GM13977 (cell line): Measurements from ENCODE around the gene DSG3.

Experiments
- DNase-seq: peaks from one replicate; pipeline ENCODE4 v3.0.0; 2012; ENCODE audit warnings: low spot score
- in situ Hi-C: fragments of 300-500 bp; cut with MboI; formaldehyde crosslinking; loops from one replicate; pipeline ENCODE4 v1.12.0; 2022; ENCODE audit warnings: low sequenced_read_pairs, low pct_unique_long_range_greater_than_20kb, mixed read lengths, inconsistent platforms; ENCODE audit not compliant: unreplicated experiment
- TF ChIP-seq, protein P1 (sequence below): IDR thresholded peaks from 2 replicates; pipeline ENCODE4 v1.5.1; 2012; ENCODE audit warnings: mild to moderate bottlenecking, control low read depth; ENCODE audit not compliant: insufficient read depth; ENCODE audit errors: extremely low read depth, missing control alignments

Gene DSG3

GRCh38 chr18:31516437-31516836 is 68.9 kb downstream of the DSG3 start:
- TF ChIP-seq, protein P1, sequence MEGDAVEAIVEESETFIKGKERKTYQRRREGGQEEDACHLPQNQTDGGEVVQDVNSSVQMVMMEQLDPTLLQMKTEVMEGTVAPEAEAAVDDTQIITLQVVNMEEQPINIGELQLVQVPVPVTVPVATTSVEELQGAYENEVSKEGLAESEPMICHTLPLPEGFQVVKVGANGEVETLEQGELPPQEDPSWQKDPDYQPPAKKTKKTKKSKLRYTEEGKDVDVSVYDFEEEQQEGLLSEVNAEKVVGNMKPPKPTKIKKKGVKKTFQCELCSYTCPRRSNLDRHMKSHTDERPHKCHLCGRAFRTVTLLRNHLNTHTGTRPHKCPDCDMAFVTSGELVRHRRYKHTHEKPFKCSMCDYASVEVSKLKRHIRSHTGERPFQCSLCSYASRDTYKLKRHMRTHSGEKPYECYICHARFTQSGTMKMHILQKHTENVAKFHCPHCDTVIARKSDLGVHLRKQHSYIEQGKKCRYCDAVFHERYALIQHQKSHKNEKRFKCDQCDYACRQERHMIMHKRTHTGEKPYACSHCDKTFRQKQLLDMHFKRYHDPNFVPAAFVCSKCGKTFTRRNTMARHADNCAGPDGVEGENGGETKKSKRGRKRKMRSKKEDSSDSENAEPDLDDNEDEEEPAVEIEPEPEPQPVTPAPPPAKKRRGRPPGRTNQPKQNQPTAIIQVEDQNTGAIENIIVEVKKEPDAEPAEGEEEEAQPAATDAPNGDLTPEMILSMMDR = no peak
- in situ Hi-C loops = no loop called here
- DNase-seq = no peak

- no peak for DNase-seq
- TF ChIP-seq, protein P1 = no peak
- in situ Hi-C loops = no loop called here
Measured at GRCh38 chr18:31526374-31526773, 78.8 kb downstream of the DSG3 start.
